OCI-LY7 (cell line): ENCODE measurements around the gene BICRAL. TPM values are rescaled to one million over a fixed set of nuclear protein-coding genes. Genes with fewer than 3 reads are reported as not detected.

Experiments used
- BruUV-seq: library from RNA; stranded (reverse); fragments of 400-500 nt; replicated peaks from 2 replicates; lab custom pipeline; 2021; lab: Mats Ljungman, UMichigan
- CTCF ChIA-PET: fragments of 300-600 bp; sonication (Branson Sonifier 250); formaldehyde crosslinking; loops from one replicate; lab custom pipeline; 2022; ENCODE audit warnings: antibody characterized with exemption; ENCODE audit not compliant: unreplicated experiment; lab: Charles Lee
- POLR2A ChIA-PET: fragments of 300-600 bp; sonication (Branson Sonifier 250); formaldehyde crosslinking; loops from one replicate; lab custom pipeline; 2022; ENCODE audit warnings: antibody characterized with exemption; lab: Charles Lee
- DNase-seq: peaks from one replicate; pipeline ENCODE4 v3.0.0-alpha.2; 2015; ENCODE audit warnings: low spot score
- H2AFZ ChIP-seq: fragments of 200-600 bp; sonication (generic), shearing (Covaris generic); 2 replicates; pipeline ENCODE4 v1.6.1; 2014; ENCODE audit warnings: mild to moderate bottlenecking, antibody characterized with exemption, low read length, moderate library complexity
- H3K27ac ChIP-seq: fragments of 200-600 bp; sonication (generic); 2 replicates; pipeline ENCODE4 v1.5.1; 2014; ENCODE audit warnings: mixed run types, low read depth, mild to moderate bottlenecking, moderate library complexity, low read length, inconsistent platforms; ENCODE audit not compliant: poor library complexity, severe bottlenecking
- H3K36me3 ChIP-seq: fragments of 200-600 bp; sonication (generic); 2 replicates; pipeline ENCODE4 v1.6.1; 2014; ENCODE audit warnings: mild to moderate bottlenecking, antibody characterized with exemption, low read length, moderate library complexity, mixed read lengths; ENCODE audit not compliant: insufficient read depth
- H3K4me1 ChIP-seq: fragments of 200-600 bp; sonication (generic); 2 replicates; pipeline ENCODE4 v1.5.1; 2014; ENCODE audit warnings: mild to moderate bottlenecking, low read length; ENCODE audit not compliant: insufficient read depth, poor library complexity, severe bottlenecking
- H3K4me2 ChIP-seq: fragments of 200-600 bp; sonication (generic); 2 replicates; pipeline ENCODE4 v1.6.1; 2014; ENCODE audit warnings: mild to moderate bottlenecking, low read length
- H3K4me3 ChIP-seq: fragments of 200-600 bp; sonication (generic); 2 replicates; pipeline ENCODE4 v1.5.1; 2014; ENCODE audit warnings: mild to moderate bottlenecking, low read depth, low read length; ENCODE audit not compliant: poor library complexity, severe bottlenecking
- H3K79me2 ChIP-seq: fragments of 200-600 bp; sonication (generic); 2 replicates; pipeline ENCODE4 v1.6.1; 2016; ENCODE audit warnings: low read depth, mild to moderate bottlenecking, low read length, moderate library complexity, mixed read lengths; ENCODE audit not compliant: insufficient read depth
- H3K9me2 ChIP-seq: fragments of 200-600 bp; sonication (generic); 2 replicates; pipeline ENCODE4 v1.6.1; 2016; ENCODE audit warnings: mild to moderate bottlenecking, low read length, mixed read lengths; ENCODE audit not compliant: insufficient read depth
- H3K9me3 ChIP-seq: fragments of 200-600 bp; sonication (generic); 2 replicates; pipeline ENCODE4 v1.6.1; 2014; ENCODE audit warnings: mild to moderate bottlenecking, mixed run types, low read length, mixed read lengths
- H4K20me1 ChIP-seq: fragments of 200-600 bp; sonication (generic); 2 replicates; pipeline ENCODE4 v1.6.1; 2014; ENCODE audit warnings: mild to moderate bottlenecking, antibody characterized with exemption, low read length, moderate library complexity, mixed read lengths; ENCODE audit not compliant: insufficient read depth
- EZH2phosphoT487 ChIP-seq: fragments of 200-600 bp; sonication (generic); IDR thresholded peaks from 2 replicates; pipeline ENCODE4 v1.6.1; 2018; ENCODE audit warnings: low read depth, borderline replicate concordance, mild to moderate bottlenecking, mixed run types, antibody characterized with exemption, low read length, moderate library complexity, mixed read lengths
- intact Hi-C: fragments of 100-400 bp; cut with micrococcal nuclease; formaldehyde crosslinking; loops from one replicate; pipeline ENCODE4 v1.10.0; 2022; ENCODE audit not compliant: unreplicated experiment
- total RNA-seq, 2 experiments: library from RNA; depleted of rRNA in 1 of 2; stranded (reverse); fragments of >200 nt in 1 of 2; shearing (Covaris generic) in 1 of 2; gene quantifications; 2 replicates each; pipeline ENCODE4 v1.2.3, GENCODE V29; 2014 to 2022
- TF ChIP-seq, protein P1 (sequence below): fragments of 200-600 bp; sonication (generic); conservative IDR thresholded peaks from 2 replicates; pipeline ENCODE4 v1.5.1; 2014; ENCODE audit warnings: mild to moderate bottlenecking, antibody characterized with exemption, low read length, moderate library complexity, mixed read lengths

The BICRAL gene
- total RNA-seq, 2 experiments from 2014 or later = 10.3 to 25.7 TPM

DNA sequence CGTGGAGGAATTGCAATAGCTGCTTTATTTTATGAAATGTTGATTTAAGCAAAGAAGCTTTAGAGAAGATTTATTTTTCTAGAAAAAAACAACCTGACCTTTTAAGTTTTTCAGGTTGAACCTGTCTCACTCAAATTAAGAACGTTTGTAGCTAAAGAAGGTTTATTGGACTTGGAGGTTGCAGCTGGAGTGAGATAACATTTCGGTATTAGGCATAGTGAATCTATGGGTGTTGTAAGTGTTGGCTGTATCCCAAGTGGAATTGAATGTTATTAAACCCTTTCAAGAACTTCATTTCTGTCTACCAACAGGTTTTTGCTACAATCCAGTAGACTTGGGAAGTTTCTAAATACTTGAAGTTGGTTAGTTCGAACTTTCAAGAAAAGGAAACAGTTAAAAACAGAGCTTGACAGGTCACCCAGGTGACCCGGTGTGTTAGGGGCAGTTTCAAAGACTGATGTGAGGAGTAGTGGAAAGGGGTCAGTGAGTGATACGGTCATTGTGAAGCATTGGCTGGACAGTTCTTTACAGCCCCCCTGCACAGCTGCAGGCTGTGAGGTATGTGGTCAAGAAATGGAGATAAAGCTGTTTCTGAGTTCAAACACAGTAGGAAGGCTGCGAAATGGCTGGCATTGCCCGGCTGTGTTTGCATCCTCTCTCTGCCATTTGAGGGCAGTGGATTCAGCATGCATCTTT lies 33.5 kb upstream of the BICRAL start:
- ChIA-PET CTCF (interaction anchor here (0.6 to 1.6 kb wide), 3 partner anchors 10 to 23 kb away, joined by 3 to 5 read pairs (median 3); no protein-coding TSS in a partner anchor), POLR2A (interaction anchor here (0.6 to 14.2 kb wide), 13 partner anchors 9 to 964 kb away, joined by 3 to 494 read pairs (median 5); partner anchors contain the start of genes BICRAL and RPL7L1)
- Histone ChIP-seq H3K4me3 (peak overlapping the region; percentile 80), H3K9me2 (no peaks in the 10 kb centered on the region), H3K79me2 (peaks cover 41% of the 10 kb centered on the region), H3K9me3 (no peaks in the 10 kb centered on the region), H3K36me3 (peaks cover 26% of the 10 kb centered on the region), H3K27ac (peak overlapping the region; percentile 93), H3K4me2 (peak overlapping the region; percentile 100), H2AFZ (peak overlapping the region; percentile 3; the same call in 1 of the 2 replicates), H3K4me1 (peaks cover 31% of the 10 kb centered on the region), H4K20me1 (peaks cover 9% of the 10 kb centered on the region; the same call in 1 of the 2 replicates)
- TF ChIP-seq, protein P1, sequence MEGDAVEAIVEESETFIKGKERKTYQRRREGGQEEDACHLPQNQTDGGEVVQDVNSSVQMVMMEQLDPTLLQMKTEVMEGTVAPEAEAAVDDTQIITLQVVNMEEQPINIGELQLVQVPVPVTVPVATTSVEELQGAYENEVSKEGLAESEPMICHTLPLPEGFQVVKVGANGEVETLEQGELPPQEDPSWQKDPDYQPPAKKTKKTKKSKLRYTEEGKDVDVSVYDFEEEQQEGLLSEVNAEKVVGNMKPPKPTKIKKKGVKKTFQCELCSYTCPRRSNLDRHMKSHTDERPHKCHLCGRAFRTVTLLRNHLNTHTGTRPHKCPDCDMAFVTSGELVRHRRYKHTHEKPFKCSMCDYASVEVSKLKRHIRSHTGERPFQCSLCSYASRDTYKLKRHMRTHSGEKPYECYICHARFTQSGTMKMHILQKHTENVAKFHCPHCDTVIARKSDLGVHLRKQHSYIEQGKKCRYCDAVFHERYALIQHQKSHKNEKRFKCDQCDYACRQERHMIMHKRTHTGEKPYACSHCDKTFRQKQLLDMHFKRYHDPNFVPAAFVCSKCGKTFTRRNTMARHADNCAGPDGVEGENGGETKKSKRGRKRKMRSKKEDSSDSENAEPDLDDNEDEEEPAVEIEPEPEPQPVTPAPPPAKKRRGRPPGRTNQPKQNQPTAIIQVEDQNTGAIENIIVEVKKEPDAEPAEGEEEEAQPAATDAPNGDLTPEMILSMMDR = no peak
- TF ChIP-seq EZH2phosphoT487 = no peak
- no peak for DNase-seq
- intact Hi-C loops = loop anchor here (5.0 to 10.0 kb wide), 4 partner anchors 144 to 1024 kb away; partner anchors contain the start of gene SRF
- BruUV-seq = no TSS peak

GRCh38 chr6:42751055-42751454 lies 30.8 kb upstream of the BICRAL start:
- H3K27ac ChIP-seq = no peak overlapping the region
- no peaks in the 10 kb centered on the region for H4K20me1 ChIP-seq
- no TSS peak for BruUV-seq
- TF ChIP-seq, protein P1 = no peak
- TF ChIP-seq EZH2phosphoT487 = no peak
- H3K36me3 ChIP-seq = peaks cover 7% of the 10 kb centered on the region; the same call in 1 of the 2 replicates
- H3K4me2 ChIP-seq = no peak overlapping the region
- H3K4me1 ChIP-seq = peaks cover 26% of the 10 kb centered on the region
- H3K9me2 ChIP-seq = no peaks in the 10 kb centered on the region
- no peak overlapping the region for H2AFZ ChIP-seq
- H3K79me2 ChIP-seq = peaks cover 16% of the 10 kb centered on the region; the same call in 1 of the 2 replicates
- DNase-seq = no peak
- ChIA-PET CTCF (no interaction called here), POLR2A (interaction anchor here (0.7 to 14.2 kb wide), 2 partner anchors 11 to 27 kb away, joined by 3 to 494 read pairs; partner anchors contain the start of gene BICRAL)
- no peaks in the 10 kb centered on the region for H3K9me3 ChIP-seq
- H3K4me3 ChIP-seq = no peak overlapping the region
- intact Hi-C loops = no loop called here

DNA sequence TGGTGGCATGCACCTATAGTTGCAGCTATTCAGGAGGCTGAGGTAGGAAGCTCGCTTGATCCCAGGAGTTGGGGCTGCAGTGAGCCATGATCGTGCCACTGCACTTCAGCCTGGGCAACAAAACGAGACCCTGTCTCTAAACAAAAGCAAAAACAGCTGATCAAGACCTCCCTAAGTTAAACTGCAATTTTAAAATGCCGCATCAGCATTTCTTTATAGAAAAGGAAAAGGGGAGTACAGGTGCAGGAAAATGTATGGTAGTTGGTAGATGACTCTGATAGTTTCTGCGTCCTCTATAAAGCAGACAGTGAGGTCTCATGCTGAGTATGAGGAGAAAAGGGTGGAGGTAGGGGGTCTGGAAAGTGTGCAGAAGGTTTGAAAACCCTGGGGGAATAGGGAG lies 27.1 kb upstream of the BICRAL start:
- no peaks in the 10 kb centered on the region for H4K20me1 ChIP-seq
- no peaks in the 10 kb centered on the region for H3K9me3 ChIP-seq
- no peak overlapping the region for H3K4me3 ChIP-seq
- peaks cover 14% of the 10 kb centered on the region for H3K4me1 ChIP-seq
- H3K27ac ChIP-seq = no peak overlapping the region
- H3K79me2 ChIP-seq = no peaks in the 10 kb centered on the region; the same call in 1 of the 2 replicates
- no TSS peak for BruUV-seq
- ChIA-PET CTCF (interaction anchor here (0.5 kb wide), 1 partner anchor 55 kb away, joined by 4 read pairs; no protein-coding TSS in a partner anchor), POLR2A (no interaction called here)
- intact Hi-C loops = no loop called here
- no peak for TF ChIP-seq EZH2phosphoT487
- TF ChIP-seq, protein P1 = no peak
- no peaks in the 10 kb centered on the region for H3K9me2 ChIP-seq
- H2AFZ ChIP-seq = no peak overlapping the region
- H3K4me2 ChIP-seq = no peak overlapping the region
- H3K36me3 ChIP-seq = peaks cover 7% of the 10 kb centered on the region; the same call in 1 of the 2 replicates
- no peak for DNase-seq
